Activated CD4-positive, alpha-beta T cell treated with anti-CD3 and anti-CD28 coated beads for 1 hour (primary cell): ENCODE data around the gene PHKB.

Experiments
- DNase-seq: peaks from one replicate; pipeline ENCODE4 v3.0.0-alpha.2; 2020

Gene PHKB

DNA sequence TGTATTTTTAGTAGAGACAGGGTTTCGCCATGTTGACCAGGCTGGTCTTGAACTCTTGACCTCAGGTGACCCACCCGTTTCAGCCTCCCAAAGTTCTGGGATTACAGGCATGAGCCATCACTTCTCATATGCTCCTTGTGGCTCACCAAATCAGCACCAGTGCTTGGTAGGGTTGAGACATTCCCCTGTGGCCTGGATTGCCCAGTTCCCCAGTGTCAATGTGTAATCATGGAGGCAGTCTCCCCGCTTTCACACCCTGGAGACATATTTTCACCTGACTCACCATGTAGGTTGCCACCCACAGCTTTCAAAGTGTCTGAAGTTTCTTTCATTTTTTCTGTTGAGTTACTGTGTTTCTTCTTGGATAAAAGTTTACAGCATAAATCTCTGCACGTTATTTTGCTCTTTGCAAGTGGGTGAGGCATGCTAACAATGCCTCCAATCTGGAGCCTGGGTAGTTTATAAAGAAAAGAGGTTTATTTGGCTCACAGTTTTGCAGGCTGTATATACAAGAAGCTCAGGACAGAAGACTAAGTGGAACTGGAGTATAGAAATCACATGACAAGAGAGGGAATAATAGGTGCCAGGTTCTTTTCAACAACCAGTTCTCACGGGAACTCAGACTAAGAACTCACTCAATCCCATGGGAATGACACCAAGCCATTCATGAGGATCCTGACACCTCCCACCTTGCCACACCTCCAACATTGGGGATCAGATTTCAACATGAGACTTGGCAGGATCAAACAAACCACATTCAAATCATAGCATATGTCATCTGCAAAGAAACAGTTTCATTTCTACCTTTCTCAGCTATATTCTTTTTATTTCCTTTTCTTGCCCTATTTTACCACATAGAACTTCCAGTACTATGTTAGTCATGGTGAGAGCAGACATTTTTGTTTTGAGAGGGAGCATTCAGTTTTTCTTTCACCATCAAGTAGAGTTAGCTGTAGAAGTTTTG lies 113.2 kb downstream of the PHKB start:
- DNase-seq: no peak

DNA sequence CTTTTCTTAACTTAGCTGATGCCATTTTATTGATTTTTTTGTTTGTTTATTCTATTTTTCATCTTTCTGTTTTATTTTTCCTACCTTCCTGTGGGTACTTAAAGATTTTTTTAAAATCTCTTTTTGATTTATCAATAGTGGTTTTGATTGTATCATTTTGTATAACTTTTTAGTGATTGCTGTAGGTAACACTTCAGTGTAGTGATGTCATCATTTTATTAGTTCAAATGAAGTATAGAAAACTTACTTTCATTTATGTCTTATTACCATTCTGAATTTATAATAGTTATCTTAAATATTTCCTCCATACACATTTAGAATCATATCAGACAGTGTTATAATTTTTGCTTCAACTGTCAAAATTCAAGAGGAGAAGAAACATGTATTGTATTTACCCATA lies 115.9 kb downstream of the PHKB start:
- DNase-seq: no peak

DNA sequence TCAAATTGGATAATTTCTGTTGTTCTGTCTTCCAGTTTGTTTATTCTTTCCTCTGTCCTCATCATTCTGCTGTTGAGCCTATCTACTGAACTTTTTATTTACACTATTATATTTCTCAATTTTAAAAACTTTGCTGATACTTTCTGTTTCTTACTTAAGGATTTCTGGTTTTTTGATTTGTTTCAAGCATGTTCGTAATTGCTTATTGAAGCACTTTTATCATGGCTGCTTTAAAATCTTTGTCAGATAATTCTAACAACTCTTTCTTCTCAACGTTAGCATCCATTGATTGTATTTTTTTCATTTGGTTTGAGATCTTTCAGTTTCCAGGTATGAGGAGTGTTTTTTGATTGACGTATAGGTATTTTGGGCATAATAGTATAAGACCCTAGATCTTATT lies 116.9 kb downstream of the PHKB start:
- DNase-seq: no peak

DNA sequence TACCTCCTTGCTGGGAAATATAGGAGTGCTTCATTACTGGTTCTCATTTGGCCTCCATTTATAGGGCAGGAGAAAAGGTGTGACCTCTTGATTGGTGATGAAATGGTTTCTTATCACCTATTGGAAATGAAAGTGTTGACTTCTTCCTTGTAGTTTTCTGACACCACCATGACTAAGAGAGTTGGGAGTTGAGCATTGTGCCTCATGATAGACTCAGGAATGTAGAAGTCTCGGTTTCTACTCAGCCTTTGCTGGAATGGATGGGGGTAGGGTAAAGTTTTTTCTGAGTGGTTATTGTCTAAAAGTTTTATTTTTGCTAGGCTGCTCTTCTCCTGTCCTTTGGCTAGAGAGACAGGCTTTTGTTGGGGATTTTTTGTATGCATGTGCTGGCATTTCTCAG lies 117.4 kb downstream of the PHKB start:
- no peak for DNase-seq

- no peak for DNase-seq
Observed at GRCh38 chr16:47581114-47581513, 120.0 kb downstream of the PHKB start.

- DNase-seq: no peak
Observed at GRCh38 chr16:47584464-47585225, 123.5 kb downstream of the PHKB start.

GRCh38 chr16:47586121-47586520 lies 125.0 kb downstream of the PHKB start:
- DNase-seq: no peak

- DNase-seq: no peak
Observed at GRCh38 chr16:47590472-47590871, 129.3 kb downstream of the PHKB start.

DNA sequence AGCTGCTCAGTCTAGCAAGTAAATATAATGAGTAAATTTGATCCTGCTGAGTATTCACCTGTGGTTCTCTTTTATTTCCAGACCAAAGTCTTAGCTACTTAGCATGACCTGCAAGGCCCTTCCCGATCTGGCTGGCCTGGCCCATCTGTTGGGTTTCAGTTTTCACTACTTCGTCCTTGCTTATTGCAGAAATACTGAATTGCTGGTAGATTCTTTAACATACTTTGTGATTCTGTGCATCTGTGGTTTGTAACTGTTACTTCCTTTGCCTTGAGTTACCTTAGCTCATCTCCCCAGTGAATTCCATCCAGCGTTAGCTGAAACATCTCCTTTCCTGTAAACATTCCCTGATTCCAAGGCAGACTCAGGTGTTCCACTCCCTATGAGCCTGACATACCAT lies 131.1 kb downstream of the PHKB start:
- DNase-seq: no peak

- DNase-seq: no peak
Observed at GRCh38 chr16:47599512-47599911, 138.4 kb downstream of the PHKB start.

GRCh38 chr16:47600376-47600775 lies 139.2 kb downstream of the PHKB start:
- DNase-seq: no peak

DNA sequence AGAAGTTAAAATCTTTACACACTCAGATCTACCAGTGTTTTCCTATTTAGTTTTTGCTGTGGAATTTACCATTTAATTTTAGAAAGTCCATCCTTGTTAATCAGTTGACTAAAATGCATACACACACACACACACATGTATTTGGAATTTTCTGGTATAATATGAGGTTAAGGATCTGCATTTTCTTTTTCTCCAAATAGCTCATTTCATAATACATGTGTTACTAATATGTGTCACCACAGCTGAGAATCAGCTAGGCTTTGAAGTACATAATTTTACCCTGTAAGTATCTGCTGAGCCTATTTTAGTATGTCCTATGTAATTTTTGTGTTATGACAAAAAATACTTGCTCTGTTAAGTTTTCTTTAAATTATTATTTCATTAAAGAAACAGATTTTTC lies 143.2 kb downstream of the PHKB start:
- no peak for DNase-seq

DNA sequence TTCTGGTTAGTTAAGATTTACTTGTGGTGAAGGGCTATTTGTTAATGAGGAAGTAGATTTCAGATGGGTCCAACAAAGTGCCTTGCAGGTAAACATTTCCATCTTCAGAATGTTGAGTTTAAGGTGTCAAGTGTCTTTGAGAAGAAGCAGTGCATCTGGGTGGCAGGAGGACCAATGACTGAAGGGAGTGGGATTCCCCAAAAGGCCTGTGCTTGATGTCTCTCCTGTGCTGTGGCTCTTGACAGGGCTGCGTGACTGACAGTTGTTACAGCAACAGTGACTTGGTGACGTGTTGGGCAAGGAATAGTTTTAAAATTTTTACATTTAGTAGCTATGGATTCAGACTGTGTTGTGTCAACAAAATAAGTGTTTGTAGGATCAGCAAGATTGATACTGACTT lies 149.9 kb downstream of the PHKB start:
- no peak for DNase-seq

GRCh38 chr16:47611848-47612493 lies 150.8 kb downstream of the PHKB start:
- no peak for DNase-seq

GRCh38 chr16:47612711-47613110 lies 151.6 kb downstream of the PHKB start:
- DNase-seq: no peak

GRCh38 chr16:47613251-47613650 lies 152.1 kb downstream of the PHKB start:
- no peak for DNase-seq

DNA sequence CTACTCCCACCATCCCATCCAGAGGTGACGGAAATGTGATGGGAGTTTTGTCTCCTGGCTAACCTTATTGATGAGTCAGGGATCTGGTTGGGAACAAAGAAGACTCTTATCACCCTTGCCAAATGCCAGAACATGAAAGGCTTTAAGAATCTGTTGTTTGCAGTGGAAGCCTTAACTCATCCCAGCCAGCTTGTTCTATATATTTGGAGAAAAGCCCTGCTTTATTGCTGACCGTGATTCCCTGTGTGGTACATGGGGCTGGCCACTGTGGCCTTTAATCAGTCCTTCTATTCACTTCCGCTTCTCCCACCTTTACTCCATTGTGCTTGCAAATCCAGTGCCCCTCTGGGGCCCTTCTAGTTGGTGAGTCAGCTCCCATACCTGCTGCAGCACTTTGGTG lies 156.6 kb downstream of the PHKB start:
- DNase-seq: no peak

DNA sequence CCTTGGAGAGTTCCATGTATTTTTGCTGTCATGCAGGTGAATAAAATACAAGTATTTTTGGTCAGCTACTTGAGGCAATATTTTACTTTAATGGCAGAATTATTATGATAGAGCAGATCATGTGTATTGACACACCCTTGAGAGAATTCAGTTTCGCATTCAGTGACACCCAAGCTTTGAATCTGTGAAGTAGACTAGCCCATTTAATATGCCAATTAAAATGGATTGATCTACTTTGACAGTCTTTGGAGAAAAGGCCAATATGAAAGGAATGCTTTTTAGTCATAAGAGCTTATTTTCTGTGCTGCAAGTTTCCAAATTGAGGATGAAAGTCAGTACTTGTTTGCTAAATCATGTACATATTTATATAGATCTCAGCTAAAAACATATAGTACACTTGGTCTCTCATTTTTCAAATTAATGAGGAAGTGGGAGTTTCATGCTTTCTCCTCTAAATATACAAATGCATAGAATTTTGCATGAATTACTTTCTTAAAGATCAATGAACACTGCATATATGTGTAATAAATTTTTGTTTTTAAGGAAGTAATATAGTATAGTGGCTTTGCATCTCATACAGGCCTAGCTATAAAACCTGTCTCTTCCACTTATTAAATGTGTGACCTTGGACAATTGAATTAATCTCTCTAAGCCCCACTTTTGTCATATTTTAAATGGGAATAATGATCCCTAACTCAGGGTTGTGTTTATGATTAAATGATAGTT lies 161.5 kb downstream of the PHKB start:
- DNase-seq: no peak

DNA sequence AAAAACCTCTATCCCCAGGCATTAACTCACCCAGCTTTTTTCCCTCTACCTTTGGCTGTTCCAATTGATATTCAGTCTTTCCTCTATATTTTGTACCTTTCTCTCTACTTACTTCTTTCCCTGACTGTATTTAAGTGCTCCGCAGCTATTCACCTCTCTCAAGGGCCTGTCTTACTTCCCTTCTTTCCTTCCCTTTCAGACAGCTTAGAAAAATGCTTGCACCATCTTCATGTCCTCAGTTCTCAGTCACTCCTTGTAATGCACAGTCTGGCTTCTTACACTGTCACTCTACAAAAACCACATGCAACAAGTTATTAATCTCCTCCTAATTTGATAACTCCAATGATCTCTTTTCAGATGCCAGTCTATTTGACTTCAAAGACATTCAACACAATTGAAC lies 163.4 kb downstream of the PHKB start:
- DNase-seq: no peak

- DNase-seq: no peak
Observed at GRCh38 chr16:47625115-47625567, 164.0 kb downstream of the PHKB start.

DNA sequence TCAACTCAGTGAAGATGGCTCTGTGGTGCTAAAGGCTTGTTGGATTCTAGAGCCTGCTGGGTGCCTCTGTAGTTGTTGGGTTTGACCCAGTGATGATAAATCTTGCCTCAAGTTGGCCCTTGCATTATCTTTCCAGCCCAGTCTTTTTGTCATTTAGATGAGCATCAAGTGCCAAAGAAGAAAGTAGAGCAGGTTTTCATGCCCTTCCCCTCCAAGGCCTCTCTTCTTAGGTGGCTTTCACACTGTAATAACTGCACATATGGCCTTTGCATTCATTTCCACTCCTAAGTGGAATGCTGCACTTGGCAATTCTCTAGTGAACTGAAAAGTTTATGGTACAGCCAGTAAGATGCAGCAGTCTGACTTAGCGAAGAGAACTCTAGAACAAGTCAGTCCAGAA lies 165.1 kb downstream of the PHKB start:
- no peak for DNase-seq

DNA sequence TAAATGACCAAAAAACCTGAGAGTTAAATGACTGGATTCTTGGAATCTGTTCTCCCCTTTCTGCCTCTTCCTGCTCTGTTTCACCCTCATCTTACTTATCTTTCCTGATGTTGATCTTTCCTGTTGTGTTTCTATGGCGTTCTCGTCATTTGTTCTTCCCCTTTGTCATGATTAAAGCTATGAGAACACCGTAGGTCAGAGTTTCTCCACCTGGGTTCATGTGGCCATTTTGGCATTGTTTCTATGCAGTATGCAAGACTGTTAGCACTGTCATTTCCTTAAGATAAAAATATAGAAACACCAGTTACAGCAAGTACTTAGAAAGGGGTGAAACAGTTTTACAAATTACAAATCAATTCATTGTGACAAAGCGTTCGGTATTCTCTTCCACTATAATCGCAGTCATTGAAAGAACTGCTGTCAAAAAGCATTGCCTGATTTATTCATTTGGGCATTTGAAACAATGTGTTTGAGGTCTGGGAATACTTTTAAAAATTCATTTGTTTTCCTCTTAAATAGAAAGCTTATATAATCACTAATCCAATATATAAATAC lies 166.0 kb downstream of the PHKB start:
- no peak for DNase-seq

DNA sequence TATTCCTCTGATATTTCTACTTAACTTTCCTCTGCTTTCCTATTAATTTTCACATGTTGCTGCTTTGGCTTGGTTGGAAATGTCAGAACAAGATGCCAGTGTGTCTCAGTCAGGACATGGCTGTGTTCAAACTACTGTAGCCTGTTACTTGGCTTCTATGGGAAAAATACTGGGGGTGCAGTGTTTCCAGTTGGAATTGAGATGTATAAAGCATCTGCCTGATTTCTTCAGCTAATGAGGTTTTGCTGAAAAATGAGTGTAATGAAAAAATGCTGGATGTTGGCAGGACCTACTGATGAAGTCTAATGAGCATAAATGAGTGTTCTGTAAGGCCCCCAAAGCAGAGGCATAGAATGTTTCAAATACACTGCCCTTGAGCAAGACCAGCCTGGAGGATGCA lies 166.6 kb downstream of the PHKB start:
- no peak for DNase-seq
